Keratinocyte (primary cell): ENCODE results near the gene SEL1L3. TPM values are rescaled to one million over a fixed set of nuclear protein-coding genes. Genes with fewer than 3 reads are reported as not detected.

Source experiments
- DNase-seq: peaks from one replicate; pipeline ENCODE4 v3.0.0-alpha.2; 2011; ENCODE audit warnings: low read depth, missing footprints, low spot score
- FAIRE-seq: peaks from 2 replicates; lab custom pipeline; 2011; peaks lifted over from hg19 to GRCh38; lab: Jason Lieb, UNC
- H2AFZ ChIP-seq: 2 replicates; pipeline ENCODE4 v1.6.0; 2012; ENCODE audit warnings: low read length, control low read depth, inconsistent platforms; ENCODE audit not compliant: control insufficient read depth
- H3K27ac ChIP-seq: 2 replicates; pipeline ENCODE4 v1.5.1; 2011; ENCODE audit warnings: low read length; ENCODE audit not compliant: control insufficient read depth, insufficient read depth
- H3K27me3 ChIP-seq: 3 replicates; pipeline ENCODE4 v1.6.0; 2011; ENCODE audit warnings: low read length; ENCODE audit not compliant: control insufficient read depth, insufficient read depth; ENCODE audit errors: extremely low read depth
- H3K36me3 ChIP-seq, 2 experiments: 2 replicates in 1 of 2; 3 replicates in 1 of 2; pipeline ENCODE4 v1.5.1; 2011; ENCODE audit warnings: low read length in 2 of 2, mild to moderate bottlenecking in 1 of 2; ENCODE audit not compliant: control insufficient read depth in 2 of 2, insufficient read depth in 2 of 2; ENCODE audit errors: extremely low read depth in 1 of 2
- H3K4me1 ChIP-seq: 3 replicates; pipeline ENCODE4 v1.5.1; 2011; ENCODE audit warnings: low read length; ENCODE audit not compliant: control insufficient read depth, insufficient read depth; ENCODE audit errors: extremely low read depth
- H3K4me2 ChIP-seq: 3 replicates; pipeline ENCODE4 v1.6.0; 2011; ENCODE audit warnings: low read depth, low read length; ENCODE audit not compliant: control insufficient read depth, insufficient read depth; ENCODE audit errors: extremely low read depth
- H3K4me3 ChIP-seq, 3 experiments: fragments of 200-600 bp in 1 of 3; sonication (generic) in 1 of 3; 2 replicates in 2 of 3; 3 replicates in 1 of 3; pipeline ENCODE4 v1.5.1; 2011 to 2016; ENCODE audit warnings: low read length in 3 of 3, mild to moderate bottlenecking in 3 of 3, control low read depth in 2 of 3, inconsistent platforms in 1 of 3, low read depth in 1 of 3, mixed read lengths in 1 of 3, mixed run types in 1 of 3, moderate library complexity in 1 of 3; ENCODE audit not compliant: control insufficient read depth in 2 of 3, insufficient read depth in 2 of 3; ENCODE audit errors: extremely low read depth in 1 of 3
- H3K79me2 ChIP-seq: 2 replicates; pipeline ENCODE4 v1.6.0; 2012; ENCODE audit warnings: low read length; ENCODE audit not compliant: control insufficient read depth, insufficient read depth
- H3K9ac ChIP-seq: 3 replicates; pipeline ENCODE4 v1.6.0; 2011; ENCODE audit warnings: low read length; ENCODE audit not compliant: control insufficient read depth, insufficient read depth; ENCODE audit errors: extremely low read depth
- H3K9me1 ChIP-seq: 3 replicates; pipeline ENCODE4 v1.6.0; 2011; ENCODE audit warnings: low read length; ENCODE audit not compliant: control insufficient read depth, insufficient read depth; ENCODE audit errors: extremely low read depth
- H3K9me3 ChIP-seq: 2 replicates; pipeline ENCODE4 v1.5.1; 2012; ENCODE audit warnings: low read depth, low read length; ENCODE audit not compliant: control insufficient read depth
- H4K20me1 ChIP-seq: 3 replicates; pipeline ENCODE4 v1.6.0; 2011; ENCODE audit warnings: low read length; ENCODE audit not compliant: control insufficient read depth, insufficient read depth; ENCODE audit errors: extremely low read depth
- CTCF ChIP-seq, 3 experiments: IDR thresholded peaks in 1 of 3; conservative IDR thresholded peaks in 1 of 3; optimal IDR thresholded peaks in 1 of 3; 2 replicates in 2 of 3; 3 replicates in 1 of 3; pipeline versions ENCODE3 to v1.5.1; 2011; ENCODE audit warnings: low read length in 3 of 3, mild to moderate bottlenecking in 3 of 3, moderate library complexity in 2 of 3, control low read depth in 1 of 3, inconsistent platforms in 1 of 3; ENCODE audit not compliant: insufficient read depth in 2 of 3; ENCODE audit errors: extremely low read depth in 1 of 3
- EZH2 ChIP-seq: IDR thresholded peaks from one replicate; pipeline ENCODE4 v1.6.1; 2012; ENCODE audit warnings: inconsistent platforms, mild to moderate bottlenecking, low read length, moderate library complexity
- dilution Hi-C: fragments of 300-500 bp; cut with MboI; formaldehyde crosslinking; loops from one replicate; pipeline ENCODE4 v1.7.0; 2020; ENCODE audit warnings: low sequenced_read_pairs; ENCODE audit not compliant: extremely low pct_ligation_motif_present
- polyA plus RNA-seq, 5 experiments: library from polyadenylated mRNA; depleted of rRNA in 3 of 5; stranded (reverse) in 3 of 5; stranded (forward) in 1 of 5; unstranded in 1 of 5; fragments of >200 nt; gene quantifications; 1 replicate in 1 of 5; 2 replicates in 3 of 5; 3 replicates in 1 of 5; pipeline versions ENCODE4 v1.2.1 to v1.2.3, GENCODE V29; 2011 to 2012; ENCODE audit warnings: missing spikeins in 2 of 5, low read depth in 1 of 5, low replicate concordance in 1 of 5

Gene SEL1L3
- polyA plus RNA-seq, 1 donor (not counting 4 experiments of a cell fraction or from before 2014, with no cell fraction given) = 67.9 TPM

DNA sequence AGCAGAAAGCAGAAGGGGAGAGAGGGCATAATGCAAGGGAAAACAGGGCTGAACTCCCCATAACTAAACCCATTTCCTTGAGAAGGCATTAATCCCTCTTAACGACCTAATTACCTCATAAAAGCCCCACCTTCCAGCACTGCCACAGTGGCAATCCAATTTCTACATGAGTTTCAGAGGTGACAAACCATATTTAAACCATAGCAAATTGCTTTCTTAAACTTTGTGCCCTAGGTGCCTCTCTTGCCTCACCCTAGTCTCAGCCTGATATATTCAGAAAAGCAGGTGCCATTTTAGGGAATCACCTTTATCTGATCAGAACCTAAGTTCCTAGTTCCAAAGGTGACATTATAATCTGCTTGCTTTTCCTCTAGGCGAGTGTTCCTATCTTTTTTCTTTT, 158.3 kb downstream of the SEL1L3 start:
- no peaks in the 10 kb centered on the region for H3K27me3 ChIP-seq
- dilution Hi-C loops = no loop called here
- no peaks in the 10 kb centered on the region for H4K20me1 ChIP-seq
- no peaks in the 10 kb centered on the region for H3K4me1 ChIP-seq
- H3K9me1 ChIP-seq = no peaks in the 10 kb centered on the region
- DNase-seq (no peak), FAIRE-seq (no peak)
- TF ChIP-seq EZH2 (no peak), CTCF (optimal IDR thresholded peaks at IDR 0.05 in 1 of 3, IDR thresholded peaks at IDR 0.05 in 1 of 3, conservative IDR thresholded peaks at IDR 0.05 in 1 of 3; ENCODE audit: extremely low read depth in 1 of 3, insufficient read depth in 2 of 3, low read length in 3 of 3) (no peak)
- H3K36me3 ChIP-seq = no peaks in the 10 kb centered on the region
- no peak overlapping the region for H3K27ac ChIP-seq
- no peak overlapping the region for H3K4me2 ChIP-seq
- H2AFZ ChIP-seq = no peak overlapping the region
- no peak overlapping the region for H3K9ac ChIP-seq
- no peaks in the 10 kb centered on the region for H3K79me2 ChIP-seq
- H3K9me3 ChIP-seq = no peaks in the 10 kb centered on the region
- H3K4me3 ChIP-seq = no peak overlapping the region

- Histone ChIP-seq H3K4me1 (no peaks in the 10 kb centered on the region), H3K79me2 (no peaks in the 10 kb centered on the region), H3K36me3 (no peaks in the 10 kb centered on the region), H3K4me3 (no peak overlapping the region), H3K9me1 (no peaks in the 10 kb centered on the region), H2AFZ (no peak overlapping the region), H3K27me3 (no peaks in the 10 kb centered on the region), H3K4me2 (no peak overlapping the region), H3K27ac (no peak overlapping the region), H4K20me1 (no peaks in the 10 kb centered on the region), H3K9me3 (no peaks in the 10 kb centered on the region), H3K9ac (no peak overlapping the region)
- FAIRE-seq = no peak
- dilution Hi-C loops = no loop called here
- no peak for DNase-seq
- no peak for TF ChIP-seq CTCF (optimal IDR thresholded peaks at IDR 0.05 in 1 of 3, IDR thresholded peaks at IDR 0.05 in 1 of 3, conservative IDR thresholded peaks at IDR 0.05 in 1 of 3; ENCODE audit: extremely low read depth in 1 of 3, insufficient read depth in 2 of 3, low read length in 3 of 3)
- no peak for TF ChIP-seq EZH2
Measured at GRCh38 chr4:25703731-25704388, 158.9 kb downstream of the SEL1L3 start.
